CD14-positive monocyte (primary cell): Measurements from ENCODE around the gene HDAC10. TPM values are rescaled to one million over a fixed set of nuclear protein-coding genes. Genes with fewer than 3 reads are reported as not detected.

ENCODE experiments used
- DNase-seq, 3 donors: peaks; one replicate each; pipeline ENCODE4 v3.0.0-alpha.2; 2011 to 2022
- H2AFZ ChIP-seq: 2 replicates; pipeline ENCODE4 v1.6.0; 2012; ENCODE audit warnings: mild to moderate bottlenecking, low read depth, low read length, inconsistent platforms; ENCODE audit not compliant: insufficient read depth, poor library complexity, severe bottlenecking
- H3K27ac ChIP-seq, 2 donors: 1 replicate in 1 of 2; 2 replicates in 1 of 2; pipeline ENCODE4 v1.5.1; 2012 to 2013; ENCODE audit warnings: low read length in 2 of 2, control low read depth in 1 of 2, inconsistent platforms in 1 of 2, low read depth in 1 of 2, mild to moderate bottlenecking in 1 of 2
- H3K27me3 ChIP-seq, 2 donors: one replicate each; pipeline versions ENCODE4 v1.6.0 to v1.6.1; 2011 to 2013; ENCODE audit warnings: low read length in 2 of 2; ENCODE audit not compliant: control insufficient read depth in 2 of 2, insufficient read depth in 2 of 2
- H3K36me3 ChIP-seq, 2 donors: replicated peaks in 1 of 2; 1 replicate in 1 of 2; 2 replicates in 1 of 2; pipeline versions ENCODE4 v1.5.1 to v1.6.1; 2012 to 2013; ENCODE audit warnings: low read length in 2 of 2, control low read depth in 1 of 2, inconsistent platforms in 1 of 2, mild to moderate bottlenecking in 1 of 2; ENCODE audit not compliant: insufficient read depth in 2 of 2, control insufficient read depth in 1 of 2
- H3K4me1 ChIP-seq, 2 donors: 1 replicate in 1 of 2; 2 replicates in 1 of 2; pipeline versions ENCODE4 v1.5.1 to v1.6.1; 2012 to 2013; ENCODE audit warnings: low read length in 2 of 2, control low read depth in 1 of 2, inconsistent platforms in 1 of 2, mild to moderate bottlenecking in 1 of 2, moderate library complexity in 1 of 2; ENCODE audit not compliant: insufficient read depth in 2 of 2, control insufficient read depth in 1 of 2
- H3K4me2 ChIP-seq: replicated peaks from 2 replicates; pipeline ENCODE3; 2012; ENCODE audit warnings: low read length, moderate library complexity, mild to moderate bottlenecking; ENCODE audit not compliant: poor library complexity, severe bottlenecking; ENCODE audit errors: extremely low read depth
- H3K4me3 ChIP-seq, 3 experiments: fragments of 200-600 bp in 1 of 3; sonication (generic) in 1 of 3; replicated peaks in 1 of 3; 1 replicate in 2 of 3; 2 replicates in 1 of 3; pipeline ENCODE4 v1.5.1; 2011 to 2013; ENCODE audit warnings: low read length in 3 of 3, mild to moderate bottlenecking in 3 of 3, control low read depth in 2 of 3, low read depth in 2 of 3, inconsistent platforms in 1 of 3, moderate library complexity in 1 of 3
- H3K79me2 ChIP-seq: 2 replicates; pipeline ENCODE4 v1.6.0; 2012; ENCODE audit warnings: mild to moderate bottlenecking, control low read depth, inconsistent platforms, low read length, moderate library complexity; ENCODE audit not compliant: insufficient read depth
- H3K9ac ChIP-seq: 2 replicates; pipeline ENCODE4 v1.6.0; 2017; ENCODE audit warnings: low read length, mild to moderate bottlenecking; ENCODE audit not compliant: insufficient read depth, poor library complexity, severe bottlenecking
- H3K9me3 ChIP-seq, 2 donors: replicated peaks in 1 of 2; 1 replicate in 1 of 2; 2 replicates in 1 of 2; pipeline versions ENCODE4 v1.5.1 to v1.6.1; 2012 to 2013; ENCODE audit warnings: low read length in 2 of 2, control low read depth in 1 of 2; ENCODE audit not compliant: control insufficient read depth in 1 of 2, insufficient read depth in 1 of 2
- H4K20me1 ChIP-seq: 2 replicates; pipeline ENCODE4 v1.6.0; 2012; ENCODE audit warnings: mild to moderate bottlenecking, low read length, control low read depth, moderate library complexity; ENCODE audit not compliant: insufficient read depth
- H3K27ac Mint-ChIP-seq, 7 donors: one replicate each; pipeline ENCODE4 v1.8.0; 2020; ENCODE audit warnings: mild to moderate bottlenecking in 7 of 7, mixed read lengths in 7 of 7, moderate library complexity in 6 of 7, inconsistent platforms in 2 of 7
- H3K27me3 Mint-ChIP-seq, 3 donors: one replicate each; pipeline ENCODE4 v1.8.0; 2021 to 2022; ENCODE audit warnings: low read depth in 3 of 3, mild to moderate bottlenecking in 3 of 3, mixed read lengths in 3 of 3, moderate library complexity in 3 of 3, inconsistent platforms in 1 of 3
- H3K36me3 Mint-ChIP-seq, 2 donors: one replicate each; pipeline ENCODE4 v1.8.0; 2020; ENCODE audit warnings: mixed read lengths in 2 of 2, inconsistent platforms in 1 of 2, mild to moderate bottlenecking in 1 of 2
- H3K4me1 Mint-ChIP-seq: one replicate; pipeline ENCODE4 v1.8.0; 2020; ENCODE audit warnings: mild to moderate bottlenecking, mixed read lengths
- H3K4me3 Mint-ChIP-seq, 2 donors: one replicate each; pipeline ENCODE4 v1.8.0; 2020; ENCODE audit warnings: mild to moderate bottlenecking in 2 of 2, mixed read lengths in 2 of 2, moderate library complexity in 1 of 2
- H3K9me3 Mint-ChIP-seq, 7 donors: one replicate each; pipeline ENCODE4 v1.8.0; 2020 to 2022; ENCODE audit warnings: mixed read lengths in 7 of 7, mild to moderate bottlenecking in 6 of 7, moderate library complexity in 6 of 7, inconsistent platforms in 2 of 7
- WGBS: methylation state at CpG from one replicate; pipeline ENCODE4 v1.1.5; 2013; ENCODE audit warnings: missing lambda C conversion rate; ENCODE audit not compliant: insufficient coverage; 5-methylcytosine and 5-hydroxymethylcytosine counted together
- intact Hi-C, 2 donors: fragments of 100-400 bp; cut with micrococcal nuclease; formaldehyde crosslinking; loops; one replicate each; pipeline versions ENCODE4 v1.15.0 to v1.15.1; 2023
- polyA plus RNA-seq, 3 donors: library from polyadenylated mRNA; depleted of rRNA in 1 of 3; unstranded in 2 of 3; stranded (reverse) in 1 of 3; fragments of 300-500 nt in 2 of 3; fragments of >200 nt in 1 of 3; fragmentation: Illumina TruSeq in 2 of 3; gene quantifications; 1 replicate in 2 of 3; 2 replicates in 1 of 3; pipeline ENCODE4 v1.2.3, GENCODE V29; 2012 to 2021
- TF ChIP-seq, protein P1 (sequence below): fragments of 200-600 bp; IDR thresholded peaks from one replicate; pipeline ENCODE4 v1.8.0; 2022; ENCODE audit warnings: antibody characterized with exemption, mild to moderate bottlenecking

HDAC10 gene
- polyA plus RNA-seq, 3 donors: 9.2 to 148 (median 13.7) TPM

- DNase-seq: no peak
- H3K27ac ChIP-seq: no peak overlapping the region
Measured at GRCh38 chr22:50255099-50255498, 4.0 kb upstream of the HDAC10 start.

DNA sequence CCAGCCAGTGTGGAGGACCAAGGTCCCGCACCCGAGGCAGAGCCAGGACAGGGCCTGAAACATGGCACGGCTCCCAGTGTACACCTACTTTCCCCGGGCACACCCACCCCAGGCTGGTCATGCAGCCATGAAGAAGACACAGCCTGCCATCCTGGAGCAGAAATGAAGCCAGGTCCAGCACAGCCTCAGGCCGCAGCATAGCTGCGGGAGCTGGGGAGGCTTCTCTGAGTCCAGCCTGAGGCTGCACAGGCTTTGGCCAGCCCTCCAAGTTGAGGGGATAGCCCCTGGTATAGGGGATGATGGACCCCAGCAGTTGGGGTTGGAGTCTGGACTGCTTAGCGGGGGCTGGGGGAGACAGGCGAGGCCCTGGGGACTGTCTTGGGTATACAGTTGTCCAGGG is 2.9 kb upstream of the HDAC10 start:
- TF ChIP-seq, protein P1, sequence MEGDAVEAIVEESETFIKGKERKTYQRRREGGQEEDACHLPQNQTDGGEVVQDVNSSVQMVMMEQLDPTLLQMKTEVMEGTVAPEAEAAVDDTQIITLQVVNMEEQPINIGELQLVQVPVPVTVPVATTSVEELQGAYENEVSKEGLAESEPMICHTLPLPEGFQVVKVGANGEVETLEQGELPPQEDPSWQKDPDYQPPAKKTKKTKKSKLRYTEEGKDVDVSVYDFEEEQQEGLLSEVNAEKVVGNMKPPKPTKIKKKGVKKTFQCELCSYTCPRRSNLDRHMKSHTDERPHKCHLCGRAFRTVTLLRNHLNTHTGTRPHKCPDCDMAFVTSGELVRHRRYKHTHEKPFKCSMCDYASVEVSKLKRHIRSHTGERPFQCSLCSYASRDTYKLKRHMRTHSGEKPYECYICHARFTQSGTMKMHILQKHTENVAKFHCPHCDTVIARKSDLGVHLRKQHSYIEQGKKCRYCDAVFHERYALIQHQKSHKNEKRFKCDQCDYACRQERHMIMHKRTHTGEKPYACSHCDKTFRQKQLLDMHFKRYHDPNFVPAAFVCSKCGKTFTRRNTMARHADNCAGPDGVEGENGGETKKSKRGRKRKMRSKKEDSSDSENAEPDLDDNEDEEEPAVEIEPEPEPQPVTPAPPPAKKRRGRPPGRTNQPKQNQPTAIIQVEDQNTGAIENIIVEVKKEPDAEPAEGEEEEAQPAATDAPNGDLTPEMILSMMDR: no peak
- peaks cover 17% of the 10 kb centered on the region for H4K20me1 ChIP-seq

More at GRCh38 chr22:50255099-50255498, 4.0 kb upstream of the HDAC10 start:
- Histone ChIP-seq H4K20me1 (peaks cover 9% of the 10 kb centered on the region), H3K27me3 (peaks cover 0 to 7% of the 10 kb centered on the region in 2 donors), H3K79me2 (peaks cover under 1% of the 10 kb centered on the region), H3K9ac (no peak overlapping the region), H3K4me2 (no peak overlapping the region), H3K4me1 (peaks cover 14 to 24% of the 10 kb centered on the region in 2 donors), H3K36me3 (no peaks in the 10 kb centered on the region), H2AFZ (no peak overlapping the region), H3K4me3 (no peak overlapping the region), H3K9me3 (no peaks in the 10 kb centered on the region)
- TF ChIP-seq, protein P1: no peak
- WGBS: 87% methylated on average over 13 of the region's 19 CpGs
- Mint-ChIP-seq H3K36me3 (no peaks in the 10 kb centered on the region), H3K27ac (no peak overlapping the region), H3K27me3 (peaks cover 9 to 15% (median 9%) of the 10 kb centered on the region in 3 donors), H3K4me3 (no peak overlapping the region), H3K9me3 (no peaks in the 10 kb centered on the region), H3K4me1 (peaks cover 8% of the 10 kb centered on the region)
- intact Hi-C loops: no loop called here

More for the DNA sequence above, 2.9 kb upstream of the HDAC10 start:
- Histone ChIP-seq H3K27me3 (no peaks in the 10 kb centered on the region), H3K9me3 (no peaks in the 10 kb centered on the region), H3K9ac (no peak overlapping the region), H2AFZ (no peak overlapping the region), H3K4me1 (peaks cover 21 to 32% of the 10 kb centered on the region in 2 donors), H3K4me2 (no peak overlapping the region), H3K79me2 (peaks cover 9% of the 10 kb centered on the region), H3K4me3 (no peak overlapping the region), H3K36me3 (peaks cover 0 to 4% of the 10 kb centered on the region in 2 donors), H3K27ac (no peak overlapping the region)
- H3K4me1 Mint-ChIP-seq: peaks cover 13% of the 10 kb centered on the region
- 88% methylated on average over 6 of the region's 8 CpGs for WGBS
- no peak for DNase-seq
- no peaks in the 10 kb centered on the region for H3K9me3 Mint-ChIP-seq
- no peaks in the 10 kb centered on the region for H3K36me3 Mint-ChIP-seq
- H3K4me3 Mint-ChIP-seq: no peak overlapping the region
- peaks cover 0 to 4% (median 3%) of the 10 kb centered on the region in 3 donors for H3K27me3 Mint-ChIP-seq
- intact Hi-C loops: loop anchor here (5.0 kb wide), 2 partner anchors 243 to 368 kb away; no protein-coding TSS in a partner anchor
- H3K27ac Mint-ChIP-seq: peak overlapping the region in 1 of 7 donors; percentile 79
